ENCODE data around the gene CFAP52. TPM values are rescaled to one million over a fixed set of nuclear protein-coding genes. Genes with fewer than 3 reads are reported as not detected.

The CFAP52 gene
- total and polyA plus RNA-seq, 2 of the 13 experiments (the other 11 are each of a cell fraction or from before 2014, with no cell fraction given) = not detected

GRCh38 chr17:9575381-9576101, 901 bp upstream of the CFAP52 start, which contains the start of gene STX8 (continued):
- TF ChIP-seq ZGPAT (CRISPR knock-in tag; IDR thresholded peaks at IDR 0.05) (peak; percentile 83; the same call in 1 of the 2 replicates), RXRB (CRISPR knock-in tag; IDR thresholded peaks at IDR 0.05; ENCODE audit: borderline replicate concordance) (peak; percentile 64), MTERF4 (CRISPR knock-in tag; IDR thresholded peaks at IDR 0.05) (peak; percentile 56; the same call in 1 of the 2 replicates), GPN1 (CRISPR knock-in tag; IDR thresholded peaks at IDR 0.05; ENCODE audit: borderline replicate concordance) (no peak), ZNF687 (CRISPR knock-in tag; IDR thresholded peaks at IDR 0.05) (peak; percentile 89), FOXJ3 (CRISPR knock-in tag; IDR thresholded peaks at IDR 0.05; ENCODE audit: borderline replicate concordance) (no peak), ZNF367 (CRISPR knock-in tag; IDR thresholded peaks at IDR 0.05; ENCODE audit: borderline replicate concordance) (no peak), ZNF12 (CRISPR knock-in tag; IDR thresholded peaks at IDR 0.05) (no peak), NFKB2 (CRISPR knock-in tag; IDR thresholded peaks at IDR 0.05; ENCODE audit: borderline replicate concordance) (peak; percentile 77; the same call in 1 of the 2 replicates), ZNF788 (CRISPR knock-in tag; IDR thresholded peaks at IDR 0.05; ENCODE audit: borderline replicate concordance) (peak; percentile 85; the same call in 1 of the 2 replicates), SNAI1 (CRISPR knock-in tag; IDR thresholded peaks at IDR 0.05; ENCODE audit: borderline replicate concordance) (no peak), PRDM15 (CRISPR knock-in tag; IDR thresholded peaks at IDR 0.05) (0 out of 2 replicates have a peak, but pooled peaks have one; percentile 41), DNMT3B (CRISPR knock-in tag; conservative IDR thresholded peaks at IDR 0.05) (no peak), ZNF597 (CRISPR knock-in tag; IDR thresholded peaks at IDR 0.05) (no peak), HHEX (CRISPR knock-in tag; IDR thresholded peaks at IDR 0.05) (peak; percentile 38; the same call in 1 of the 2 replicates), ZNF784 (CRISPR knock-in tag; IDR thresholded peaks at IDR 0.05; ENCODE audit: borderline replicate concordance) (no peak)
